ENCODE results near the gene SHROOM2. TPM values are rescaled to one million over a fixed set of nuclear protein-coding genes. Genes with fewer than 3 reads are reported as not detected.

Gene SHROOM2
- total RNA-seq, 1 experiment from 2014 or later: 5.3 TPM

GRCh38 chrX:9912351-9913145 lies 126.3 kb downstream of the SHROOM2 start:
- H2AFZ ChIP-seq (ENCODE audit: low read depth, low read length, poor library complexity, severe bottlenecking): no peak overlapping the region
- H3K4me2 ChIP-seq (ENCODE audit: low read length): no peak overlapping the region
- no peaks in the 10 kb centered on the region for H3K9me2 ChIP-seq (ENCODE audit: insufficient read depth)
- no peaks in the 10 kb centered on the region for H3K79me2 ChIP-seq (ENCODE audit: insufficient read depth, low read length)
- no peak overlapping the region for H3K4me3 ChIP-seq (replicated peaks in 1 of 2; ENCODE audit: low read depth in 1 of 2, low read length in 2 of 2)
- H3K4me1 ChIP-seq (ENCODE audit: control insufficient read depth in 1 of 2, insufficient read depth in 2 of 2, low read length in 2 of 2): peaks cover 9 to 21% of the 10 kb centered on the region in 2 experiments
- H3K27ac ChIP-seq (ENCODE audit: low read depth, low read length): no peak overlapping the region
- no TSS peak for BruUV-seq (replicated peaks)
- H4K20me1 ChIP-seq (ENCODE audit: insufficient read depth): no peaks in the 10 kb centered on the region
- TF ChIP-seq TCF7L2 (IDR thresholded peaks at IDR 0.05; ENCODE audit: borderline replicate concordance, extremely low read depth, insufficient read depth, insufficient read length) (no peak), ZBTB33 (IDR thresholded peaks at IDR 0.05; ENCODE audit: extremely low read depth, insufficient replicate concordance, low read length) (no peak), ZNF274 (IDR thresholded peaks at IDR 0.05; ENCODE audit: low read depth, low read length) (no peak), POLR2AphosphoS5 (IDR thresholded peaks at IDR 0.05; ENCODE audit: low read depth, low read length) (no peak), SIN3A (IDR thresholded peaks at IDR 0.05; ENCODE audit: low read depth) (no peak), EZH2phosphoT487 (IDR thresholded peaks at IDR 0.05; ENCODE audit: borderline replicate concordance) (no peak), CEBPB (IDR thresholded peaks at IDR 0.05; ENCODE audit: low read depth) (no peak), SP1 (IDR thresholded peaks at IDR 0.05; ENCODE audit: low read depth) (no peak)
- no peak for ATAC-seq
- no peaks in the 10 kb centered on the region for H3K9me3 ChIP-seq (ENCODE audit: control insufficient read depth in 1 of 2, insufficient read depth in 1 of 2, low read depth in 1 of 2, low read length in 2 of 2)
- no peak overlapping the region for H3K9ac ChIP-seq (ENCODE audit: low read length)
- intact Hi-C loops (cut with micrococcal nuclease): no loop called here
- CTCF ChIA-PET: no interaction called here
- H3K36me3 ChIP-seq (ENCODE audit: control insufficient read depth in 1 of 2, insufficient read depth in 2 of 2, low read length in 2 of 2): no peaks in the 10 kb centered on the region
- POLR2A ChIA-PET: no interaction called here
- DNase-seq (ENCODE audit: low read depth, low spot score): no peak
- RAD21 ChIA-PET (ENCODE audit: low non-redundant PET in 1 of 2, low total read pairs in 2 of 2, uncharacterized antibody in 2 of 2, unreplicated experiment in 2 of 2): no interaction called here
- no peaks in the 10 kb centered on the region for H3K27me3 ChIP-seq (ENCODE audit: insufficient read depth, low read length)

Measured in HCT116 (cell line).